Smooth muscle cell (in vitro differentiated cells): ENCODE results near the gene ZC3H12C. TPM values are rescaled to one million over a fixed set of nuclear protein-coding genes. Genes with fewer than 3 reads are reported as not detected.

Experiments used
- DNase-seq: peaks from one replicate; lab custom pipeline; 2025; ENCODE audit not compliant: unreplicated experiment; lab: John Stamatoyannopoulos, UW
- H2AFZ ChIP-seq: fragments of 200-600 bp; sonication (generic); 2 replicates; pipeline ENCODE4 v1.6.0; 2016; ENCODE audit warnings: antibody characterized with exemption, low read depth, mild to moderate bottlenecking
- H3F3A ChIP-seq: fragments of 200-600 bp; sonication (generic); 2 replicates; pipeline ENCODE4 v1.6.0; 2017; ENCODE audit warnings: antibody characterized with exemption, low read depth
- H3K27ac ChIP-seq: fragments of 200-600 bp; sonication (generic); 2 replicates; pipeline ENCODE4 v1.5.1; 2016; ENCODE audit warnings: low read depth, mild to moderate bottlenecking
- H3K27me3 ChIP-seq: fragments of 200-600 bp; sonication (generic); 2 replicates; pipeline ENCODE4 v1.6.1; 2016; ENCODE audit warnings: low read depth, mild to moderate bottlenecking
- H3K36me3 ChIP-seq: fragments of 200-600 bp; sonication (generic); 2 replicates; pipeline ENCODE4 v1.5.1; 2016; ENCODE audit warnings: low read depth
- H3K4me1 ChIP-seq: fragments of 200-600 bp; sonication (generic); 2 replicates; pipeline ENCODE4 v1.5.1; 2016; ENCODE audit warnings: low read depth
- H3K4me2 ChIP-seq: fragments of 200-600 bp; sonication (generic); 2 replicates; pipeline ENCODE4 v1.6.0; 2016; ENCODE audit warnings: mild to moderate bottlenecking
- H3K4me3 ChIP-seq: fragments of 200-600 bp; sonication (generic); 2 replicates; pipeline ENCODE4 v1.5.1; 2016; ENCODE audit warnings: mild to moderate bottlenecking
- H3K79me2 ChIP-seq: fragments of 200-600 bp; sonication (generic); 2 replicates; pipeline ENCODE4 v1.6.0; 2016; ENCODE audit warnings: low read depth, mild to moderate bottlenecking
- H3K9ac ChIP-seq: fragments of 200-600 bp; sonication (generic); 2 replicates; pipeline ENCODE4 v1.6.0; 2016; ENCODE audit warnings: low read depth
- H3K9me3 ChIP-seq: fragments of 200-600 bp; sonication (generic); replicated peaks from 2 replicates; pipeline ENCODE4 v1.5.1; 2016; ENCODE audit warnings: low read depth
- H4K20me1 ChIP-seq: fragments of 200-600 bp; sonication (generic); 2 replicates; pipeline ENCODE4 v1.6.0; 2016; ENCODE audit warnings: low read depth
- CTCF ChIP-seq: fragments of 200-600 bp; sonication (generic); IDR thresholded peaks from 2 replicates; pipeline ENCODE4 v1.5.1; 2017; ENCODE audit warnings: borderline replicate concordance, mild to moderate bottlenecking, antibody characterized with exemption; ENCODE audit not compliant: insufficient read depth, poor library complexity, severe bottlenecking
- WGBS: methylation state at CpG from one replicate; pipeline ENCODE4 v1.1.7; 2016; ENCODE audit warnings: low lambda C conversion rate; 5-methylcytosine and 5-hydroxymethylcytosine counted together
- polyA plus RNA-seq: library from polyadenylated mRNA; unstranded; fragments of >200 nt; fragmentation: Nextera tagmentation; extraction: Ambion mirVana; gene quantifications from 2 replicates; pipeline ENCODE4 v1.2.1, GENCODE V29; 2016
- total RNA-seq: library from RNA; depleted of rRNA; stranded (reverse); fragments of >200 nt; gene quantifications from 2 replicates; pipeline ENCODE4 v1.2.3, GENCODE V29; 2014

The ZC3H12C gene
- total and polyA plus RNA-seq, 2 experiments from 2014 or later = 1.9 to 10.6 TPM

GRCh38 chr11:110196241-110196754 is 103.1 kb downstream of the ZC3H12C start:
- H2AFZ ChIP-seq = no peak overlapping the region
- no peak for TF ChIP-seq CTCF
- no peaks in the 10 kb centered on the region for H3K79me2 ChIP-seq
- DNase-seq = no peak
- no peak overlapping the region for H3K9ac ChIP-seq
- H3K27me3 ChIP-seq = no peaks in the 10 kb centered on the region
- H3F3A ChIP-seq = peaks cover 6% of the 10 kb centered on the region
- no peak overlapping the region for H3K4me2 ChIP-seq
- H3K4me3 ChIP-seq = no peak overlapping the region
- 75% methylated on average over 5 of the region's 5 CpGs for WGBS
- no peaks in the 10 kb centered on the region for H3K36me3 ChIP-seq
- peaks cover 9% of the 10 kb centered on the region for H3K4me1 ChIP-seq
- no peaks in the 10 kb centered on the region for H4K20me1 ChIP-seq
- peak overlapping the region; percentile 18 for H3K27ac ChIP-seq
- no peaks in the 10 kb centered on the region for H3K9me3 ChIP-seq

GRCh38 chr11:110196884-110197420 is 103.8 kb downstream of the ZC3H12C start:
- H3K27me3 ChIP-seq = no peaks in the 10 kb centered on the region
- DNase-seq = no peak
- H4K20me1 ChIP-seq = no peaks in the 10 kb centered on the region
- no peaks in the 10 kb centered on the region for H3K9me3 ChIP-seq
- H3K79me2 ChIP-seq = no peaks in the 10 kb centered on the region
- no peak overlapping the region for H3K4me2 ChIP-seq
- H3K27ac ChIP-seq = no peak overlapping the region
- H3K4me1 ChIP-seq = peaks cover 9% of the 10 kb centered on the region
- peaks cover 6% of the 10 kb centered on the region for H3F3A ChIP-seq
- no peak for TF ChIP-seq CTCF
- H3K4me3 ChIP-seq = no peak overlapping the region
- H2AFZ ChIP-seq = no peak overlapping the region
- H3K9ac ChIP-seq = no peak overlapping the region
- H3K36me3 ChIP-seq = no peaks in the 10 kb centered on the region
- 84% methylated on average over 9 of the region's 9 CpGs for WGBS

- no peak overlapping the region for H3K4me3 ChIP-seq
- H3K9ac ChIP-seq = no peak overlapping the region
- 98% methylated on average over 9 of the region's 9 CpGs for WGBS
- no peaks in the 10 kb centered on the region for H3K27me3 ChIP-seq
- H3K36me3 ChIP-seq = no peaks in the 10 kb centered on the region
- no peak overlapping the region for H3K4me2 ChIP-seq
- no peak overlapping the region for H3K27ac ChIP-seq
- peaks cover 9% of the 10 kb centered on the region for H3K4me1 ChIP-seq
- H3K9me3 ChIP-seq = no peaks in the 10 kb centered on the region
- no peak for TF ChIP-seq CTCF
- H4K20me1 ChIP-seq = no peaks in the 10 kb centered on the region
- peaks cover 6% of the 10 kb centered on the region for H3F3A ChIP-seq
- no peaks in the 10 kb centered on the region for H3K79me2 ChIP-seq
- no peak for DNase-seq
- H2AFZ ChIP-seq = no peak overlapping the region
Observed at GRCh38 chr11:110198031-110198729, 105.0 kb downstream of the ZC3H12C start.
